ENCODE measurements around the gene XPR1.

- TF ChIP-seq, protein P1, sequence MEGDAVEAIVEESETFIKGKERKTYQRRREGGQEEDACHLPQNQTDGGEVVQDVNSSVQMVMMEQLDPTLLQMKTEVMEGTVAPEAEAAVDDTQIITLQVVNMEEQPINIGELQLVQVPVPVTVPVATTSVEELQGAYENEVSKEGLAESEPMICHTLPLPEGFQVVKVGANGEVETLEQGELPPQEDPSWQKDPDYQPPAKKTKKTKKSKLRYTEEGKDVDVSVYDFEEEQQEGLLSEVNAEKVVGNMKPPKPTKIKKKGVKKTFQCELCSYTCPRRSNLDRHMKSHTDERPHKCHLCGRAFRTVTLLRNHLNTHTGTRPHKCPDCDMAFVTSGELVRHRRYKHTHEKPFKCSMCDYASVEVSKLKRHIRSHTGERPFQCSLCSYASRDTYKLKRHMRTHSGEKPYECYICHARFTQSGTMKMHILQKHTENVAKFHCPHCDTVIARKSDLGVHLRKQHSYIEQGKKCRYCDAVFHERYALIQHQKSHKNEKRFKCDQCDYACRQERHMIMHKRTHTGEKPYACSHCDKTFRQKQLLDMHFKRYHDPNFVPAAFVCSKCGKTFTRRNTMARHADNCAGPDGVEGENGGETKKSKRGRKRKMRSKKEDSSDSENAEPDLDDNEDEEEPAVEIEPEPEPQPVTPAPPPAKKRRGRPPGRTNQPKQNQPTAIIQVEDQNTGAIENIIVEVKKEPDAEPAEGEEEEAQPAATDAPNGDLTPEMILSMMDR (optimal IDR thresholded peaks at IDR 0.05 in 1 of 3, IDR thresholded peaks at IDR 0.05 in 1 of 3, conservative IDR thresholded peaks at IDR 0.05 in 1 of 3; ENCODE audit: extremely low read depth in 1 of 3, insufficient read depth in 2 of 3, low read length in 3 of 3): no peak
- no peak for TF ChIP-seq EZH2 (IDR thresholded peaks at IDR 0.05; ENCODE audit: low read length)
These were observed 122.6 kb downstream of the XPR1 start for GRCh38 chr1:180754453-180754852.

Data from keratinocyte (primary cell).